ENCODE data around the gene LEFTY1. TPM values are rescaled to one million over a fixed set of nuclear protein-coding genes. Genes with fewer than 3 reads are reported as not detected.

LEFTY1 gene
- total and polyA plus RNA-seq, 2 of the 13 experiments (the other 11 are each of a cell fraction or from before 2014, with no cell fraction given): 0.29 to 0.79 TPM

DNA sequence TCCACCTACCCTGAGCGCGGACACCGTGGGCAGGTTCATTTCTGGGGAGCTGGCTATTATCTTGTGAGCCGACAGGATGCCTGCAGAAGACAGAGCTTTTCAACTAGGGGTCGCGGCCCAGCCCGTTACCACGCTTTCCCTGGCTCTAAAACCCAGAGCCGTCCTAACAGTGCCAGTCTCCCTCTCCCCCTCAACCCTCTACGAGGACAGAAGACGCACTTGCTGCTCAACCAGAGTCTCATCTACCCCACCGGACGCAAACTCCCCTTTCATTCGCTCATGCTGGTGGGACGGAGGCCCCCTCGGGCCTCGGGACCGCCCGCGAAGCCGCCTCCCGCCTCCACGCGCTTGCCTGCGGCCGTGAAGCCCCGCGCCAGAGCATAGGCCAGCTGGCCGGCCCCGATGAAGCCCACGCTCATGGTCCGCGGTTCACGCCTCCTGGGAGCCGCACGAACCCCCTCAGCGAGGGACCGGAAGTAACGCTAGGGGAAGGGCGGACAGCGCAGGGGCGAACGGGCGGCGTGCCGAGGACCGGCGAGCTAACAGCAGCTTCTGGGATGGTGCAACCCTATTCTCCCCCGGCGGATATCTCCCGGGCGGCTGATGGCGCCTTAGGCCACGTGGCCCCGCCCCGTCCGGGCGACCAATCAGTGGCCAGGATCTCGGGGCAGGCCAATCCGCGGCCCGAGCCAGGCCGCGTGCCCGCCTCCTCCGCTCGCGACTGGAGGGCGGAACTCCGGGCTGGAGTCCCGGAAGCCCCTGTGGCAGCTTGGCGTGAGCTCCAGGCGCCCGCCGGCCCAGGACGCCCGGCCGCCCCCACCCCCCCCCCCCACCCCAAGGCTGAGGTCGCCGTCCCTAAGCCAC lies 35.0 kb upstream of the LEFTY1 start, which contains the start of gene PYCR2 (continued):
- TF ChIP-seq ZNF562 (CRISPR knock-in tag; IDR thresholded peaks at IDR 0.05; ENCODE audit: borderline replicate concordance): no peak
- peak; percentile 92; the same call in 1 of the 2 replicates for TF ChIP-seq KAT7 (CRISPR knock-in tag; IDR thresholded peaks at IDR 0.05; ENCODE audit: borderline replicate concordance)
- peak; percentile 57; the same call in 1 of the 2 replicates for TF ChIP-seq DR1 (CRISPR knock-in tag; IDR thresholded peaks at IDR 0.05)
- TF ChIP-seq SPEN (CRISPR knock-in tag; IDR thresholded peaks at IDR 0.05; ENCODE audit: low read depth): peak; percentile 70; the same call in 1 of the 2 replicates
- peak; percentile 53; the same call in 1 of the 2 replicates for TF ChIP-seq ZNF343 (CRISPR knock-in tag; IDR thresholded peaks at IDR 0.05)
- no peak for TF ChIP-seq SOX6 (IDR thresholded peaks at IDR 0.05)
- TF ChIP-seq SOX6 (CRISPR knock-in tag; IDR thresholded peaks at IDR 0.05): peak; percentile 68; the same call in 1 of the 2 replicates
- 0 out of 2 replicates have a peak, but pooled peaks have one; percentile 29 for TF ChIP-seq ZNF839 (CRISPR knock-in tag; IDR thresholded peaks at IDR 0.05; ENCODE audit: borderline replicate concordance)
- TF ChIP-seq ZNF770 (CRISPR knock-in tag; IDR thresholded peaks at IDR 0.05): no peak
- TF ChIP-seq ZFP1 (CRISPR knock-in tag; IDR thresholded peaks at IDR 0.05): no peak
- peak; percentile 81; the same call in 1 of the 2 replicates for TF ChIP-seq MAF1 (CRISPR knock-in tag; IDR thresholded peaks at IDR 0.05; ENCODE audit: borderline replicate concordance)
- TF ChIP-seq, protein P1, sequence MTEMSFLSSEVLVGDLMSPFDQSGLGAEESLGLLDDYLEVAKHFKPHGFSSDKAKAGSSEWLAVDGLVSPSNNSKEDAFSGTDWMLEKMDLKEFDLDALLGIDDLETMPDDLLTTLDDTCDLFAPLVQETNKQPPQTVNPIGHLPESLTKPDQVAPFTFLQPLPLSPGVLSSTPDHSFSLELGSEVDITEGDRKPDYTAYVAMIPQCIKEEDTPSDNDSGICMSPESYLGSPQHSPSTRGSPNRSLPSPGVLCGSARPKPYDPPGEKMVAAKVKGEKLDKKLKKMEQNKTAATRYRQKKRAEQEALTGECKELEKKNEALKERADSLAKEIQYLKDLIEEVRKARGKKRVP (CRISPR knock-in tag; IDR thresholded peaks at IDR 0.05): peak in 1 of 2 experiments; percentile 90; a peak in 2 of 4 replicates
- 0 out of 2 replicates have a peak, but pooled peaks have one; percentile 70 for TF ChIP-seq ZFYVE20 (CRISPR knock-in tag; IDR thresholded peaks at IDR 0.05; ENCODE audit: borderline replicate concordance, low read depth)
- TF ChIP-seq, protein P2, sequence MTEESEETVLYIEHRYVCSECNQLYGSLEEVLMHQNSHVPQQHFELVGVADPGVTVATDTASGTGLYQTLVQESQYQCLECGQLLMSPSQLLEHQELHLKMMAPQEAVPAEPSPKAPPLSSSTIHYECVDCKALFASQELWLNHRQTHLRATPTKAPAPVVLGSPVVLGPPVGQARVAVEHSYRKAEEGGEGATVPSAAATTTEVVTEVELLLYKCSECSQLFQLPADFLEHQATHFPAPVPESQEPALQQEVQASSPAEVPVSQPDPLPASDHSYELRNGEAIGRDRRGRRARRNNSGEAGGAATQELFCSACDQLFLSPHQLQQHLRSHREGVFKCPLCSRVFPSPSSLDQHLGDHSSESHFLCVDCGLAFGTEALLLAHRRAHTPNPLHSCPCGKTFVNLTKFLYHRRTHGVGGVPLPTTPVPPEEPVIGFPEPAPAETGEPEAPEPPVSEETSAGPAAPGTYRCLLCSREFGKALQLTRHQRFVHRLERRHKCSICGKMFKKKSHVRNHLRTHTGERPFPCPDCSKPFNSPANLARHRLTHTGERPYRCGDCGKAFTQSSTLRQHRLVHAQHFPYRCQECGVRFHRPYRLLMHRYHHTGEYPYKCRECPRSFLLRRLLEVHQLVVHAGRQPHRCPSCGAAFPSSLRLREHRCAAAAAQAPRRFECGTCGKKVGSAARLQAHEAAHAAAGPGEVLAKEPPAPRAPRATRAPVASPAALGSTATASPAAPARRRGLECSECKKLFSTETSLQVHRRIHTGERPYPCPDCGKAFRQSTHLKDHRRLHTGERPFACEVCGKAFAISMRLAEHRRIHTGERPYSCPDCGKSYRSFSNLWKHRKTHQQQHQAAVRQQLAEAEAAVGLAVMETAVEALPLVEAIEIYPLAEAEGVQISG (CRISPR knock-in tag; IDR thresholded peaks at IDR 0.05): peak; percentile 67
- TF ChIP-seq SYNCRIP (IDR thresholded peaks at IDR 0.05; ENCODE audit: insufficient read depth, low read depth, low read length): no peak
- no peak for TF ChIP-seq MIER2 (CRISPR knock-in tag; IDR thresholded peaks at IDR 0.05)
- TF ChIP-seq FOXK2 (IDR thresholded peaks at IDR 0.05): no peak
- TF ChIP-seq RCOR2 (CRISPR knock-in tag; IDR thresholded peaks at IDR 0.05): no peak
- TF ChIP-seq ETV5 (CRISPR knock-in tag; IDR thresholded peaks at IDR 0.05; ENCODE audit: borderline replicate concordance): peak; percentile 93
- TF ChIP-seq NCOA2 (CRISPR knock-in tag; IDR thresholded peaks at IDR 0.05): no peak
- peak; percentile 48; the same call in 1 of the 2 replicates for TF ChIP-seq FOSL2 (CRISPR knock-in tag; IDR thresholded peaks at IDR 0.05)
- no peak for TF ChIP-seq ONECUT2 (CRISPR knock-in tag; IDR thresholded peaks at IDR 0.05)
- peak; percentile 92; the same call in 1 of the 2 replicates for TF ChIP-seq YEATS4 (CRISPR knock-in tag; IDR thresholded peaks at IDR 0.05; ENCODE audit: borderline replicate concordance)
